Measurements from ENCODE around the gene CATSPERE. TPM values are rescaled to one million over a fixed set of nuclear protein-coding genes. Genes with fewer than 3 reads are reported as not detected.
A peak's percentile ranks its signal among the peaks of the same experiment; 100 is the strongest.

CATSPERE gene
- total and polyA plus RNA-seq, 9 of the 15 experiments (the other 6 are each of a cell fraction or from before 2014, with no cell fraction given), result 0.06 to 0.16 (median 0.09) TPM; not detected in 3

GRCh38 chr1:244450597-244451538, 10.2 kb upstream of the CATSPERE start (continued):
- TF ChIP-seq, protein P1, sequence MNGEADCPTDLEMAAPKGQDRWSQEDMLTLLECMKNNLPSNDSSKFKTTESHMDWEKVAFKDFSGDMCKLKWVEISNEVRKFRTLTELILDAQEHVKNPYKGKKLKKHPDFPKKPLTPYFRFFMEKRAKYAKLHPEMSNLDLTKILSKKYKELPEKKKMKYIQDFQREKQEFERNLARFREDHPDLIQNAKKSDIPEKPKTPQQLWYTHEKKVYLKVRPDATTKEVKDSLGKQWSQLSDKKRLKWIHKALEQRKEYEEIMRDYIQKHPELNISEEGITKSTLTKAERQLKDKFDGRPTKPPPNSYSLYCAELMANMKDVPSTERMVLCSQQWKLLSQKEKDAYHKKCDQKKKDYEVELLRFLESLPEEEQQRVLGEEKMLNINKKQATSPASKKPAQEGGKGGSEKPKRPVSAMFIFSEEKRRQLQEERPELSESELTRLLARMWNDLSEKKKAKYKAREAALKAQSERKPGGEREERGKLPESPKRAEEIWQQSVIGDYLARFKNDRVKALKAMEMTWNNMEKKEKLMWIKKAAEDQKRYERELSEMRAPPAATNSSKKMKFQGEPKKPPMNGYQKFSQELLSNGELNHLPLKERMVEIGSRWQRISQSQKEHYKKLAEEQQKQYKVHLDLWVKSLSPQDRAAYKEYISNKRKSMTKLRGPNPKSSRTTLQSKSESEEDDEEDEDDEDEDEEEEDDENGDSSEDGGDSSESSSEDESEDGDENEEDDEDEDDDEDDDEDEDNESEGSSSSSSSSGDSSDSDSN (IDR thresholded peaks at IDR 0.05; ENCODE audit: borderline replicate concordance in 1 of 2, low read depth in 2 of 2, low read length in 2 of 2), result peak in 1 of 2 experiments; percentile 31; a peak in 1 of 4 replicates
- TF ChIP-seq XRCC3 (IDR thresholded peaks at IDR 0.05) (no peak), ZNF75A (CRISPR knock-in tag; IDR thresholded peaks at IDR 0.05) (no peak), ZHX1 (conservative IDR thresholded peaks at IDR 0.05; ENCODE audit: low read length) (no peak), ADNP (tag; IDR thresholded peaks at IDR 0.05) (no peak), ZNF239 (CRISPR knock-in tag; IDR thresholded peaks at IDR 0.05) (no peak), MTA1 (IDR thresholded peaks at IDR 0.05; ENCODE audit: borderline replicate concordance) (no peak), L3MBTL2 (IDR thresholded peaks at IDR 0.05) (peak; percentile 75), KDM1A (IDR thresholded peaks at IDR 0.05) (peak in 1 of 2 experiments; percentile 14; a peak in 1 of 4 replicates)
- TF ChIP-seq, protein P2, sequence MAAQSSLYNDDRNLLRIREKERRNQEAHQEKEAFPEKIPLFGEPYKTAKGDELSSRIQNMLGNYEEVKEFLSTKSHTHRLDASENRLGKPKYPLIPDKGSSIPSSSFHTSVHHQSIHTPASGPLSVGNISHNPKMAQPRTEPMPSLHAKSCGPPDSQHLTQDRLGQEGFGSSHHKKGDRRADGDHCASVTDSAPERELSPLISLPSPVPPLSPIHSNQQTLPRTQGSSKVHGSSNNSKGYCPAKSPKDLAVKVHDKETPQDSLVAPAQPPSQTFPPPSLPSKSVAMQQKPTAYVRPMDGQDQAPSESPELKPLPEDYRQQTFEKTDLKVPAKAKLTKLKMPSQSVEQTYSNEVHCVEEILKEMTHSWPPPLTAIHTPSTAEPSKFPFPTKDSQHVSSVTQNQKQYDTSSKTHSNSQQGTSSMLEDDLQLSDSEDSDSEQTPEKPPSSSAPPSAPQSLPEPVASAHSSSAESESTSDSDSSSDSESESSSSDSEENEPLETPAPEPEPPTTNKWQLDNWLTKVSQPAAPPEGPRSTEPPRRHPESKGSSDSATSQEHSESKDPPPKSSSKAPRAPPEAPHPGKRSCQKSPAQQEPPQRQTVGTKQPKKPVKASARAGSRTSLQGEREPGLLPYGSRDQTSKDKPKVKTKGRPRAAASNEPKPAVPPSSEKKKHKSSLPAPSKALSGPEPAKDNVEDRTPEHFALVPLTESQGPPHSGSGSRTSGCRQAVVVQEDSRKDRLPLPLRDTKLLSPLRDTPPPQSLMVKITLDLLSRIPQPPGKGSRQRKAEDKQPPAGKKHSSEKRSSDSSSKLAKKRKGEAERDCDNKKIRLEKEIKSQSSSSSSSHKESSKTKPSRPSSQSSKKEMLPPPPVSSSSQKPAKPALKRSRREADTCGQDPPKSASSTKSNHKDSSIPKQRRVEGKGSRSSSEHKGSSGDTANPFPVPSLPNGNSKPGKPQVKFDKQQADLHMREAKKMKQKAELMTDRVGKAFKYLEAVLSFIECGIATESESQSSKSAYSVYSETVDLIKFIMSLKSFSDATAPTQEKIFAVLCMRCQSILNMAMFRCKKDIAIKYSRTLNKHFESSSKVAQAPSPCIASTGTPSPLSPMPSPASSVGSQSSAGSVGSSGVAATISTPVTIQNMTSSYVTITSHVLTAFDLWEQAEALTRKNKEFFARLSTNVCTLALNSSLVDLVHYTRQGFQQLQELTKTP (IDR thresholded peaks at IDR 0.05; ENCODE audit: low read depth in 1 of 2, partially characterized antibody in 2 of 2), result no peak
- TF ChIP-seq, protein P3, sequence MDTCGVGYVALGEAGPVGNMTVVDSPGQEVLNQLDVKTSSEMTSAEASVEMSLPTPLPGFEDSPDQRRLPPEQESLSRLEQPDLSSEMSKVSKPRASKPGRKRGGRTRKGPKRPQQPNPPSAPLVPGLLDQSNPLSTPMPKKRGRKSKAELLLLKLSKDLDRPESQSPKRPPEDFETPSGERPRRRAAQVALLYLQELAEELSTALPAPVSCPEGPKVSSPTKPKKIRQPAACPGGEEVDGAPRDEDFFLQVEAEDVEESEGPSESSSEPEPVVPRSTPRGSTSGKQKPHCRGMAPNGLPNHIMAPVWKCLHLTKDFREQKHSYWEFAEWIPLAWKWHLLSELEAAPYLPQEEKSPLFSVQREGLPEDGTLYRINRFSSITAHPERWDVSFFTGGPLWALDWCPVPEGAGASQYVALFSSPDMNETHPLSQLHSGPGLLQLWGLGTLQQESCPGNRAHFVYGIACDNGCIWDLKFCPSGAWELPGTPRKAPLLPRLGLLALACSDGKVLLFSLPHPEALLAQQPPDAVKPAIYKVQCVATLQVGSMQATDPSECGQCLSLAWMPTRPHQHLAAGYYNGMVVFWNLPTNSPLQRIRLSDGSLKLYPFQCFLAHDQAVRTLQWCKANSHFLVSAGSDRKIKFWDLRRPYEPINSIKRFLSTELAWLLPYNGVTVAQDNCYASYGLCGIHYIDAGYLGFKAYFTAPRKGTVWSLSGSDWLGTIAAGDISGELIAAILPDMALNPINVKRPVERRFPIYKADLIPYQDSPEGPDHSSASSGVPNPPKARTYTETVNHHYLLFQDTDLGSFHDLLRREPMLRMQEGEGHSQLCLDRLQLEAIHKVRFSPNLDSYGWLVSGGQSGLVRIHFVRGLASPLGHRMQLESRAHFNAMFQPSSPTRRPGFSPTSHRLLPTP (IDR thresholded peaks at IDR 0.05; ENCODE audit: borderline replicate concordance, extremely low read depth, insufficient read length), result no peak
